Activated CD4-positive, alpha-beta T cell treated with anti-CD3 and anti-CD28 coated beads, Interleukin-2, amount 10 ng/mL, durations not matched to agents 7 days and 5 days (primary cell): ENCODE measurements around the gene IFNL4. TPM values are rescaled to one million over a fixed set of nuclear protein-coding genes. Genes with fewer than 3 reads are reported as not detected.

Source experiments
- CTCF ChIA-PET: fragments of 350-600 bp; sonication (Branson Sonifier 250); formaldehyde crosslinking; loops from one replicate; lab custom pipeline; 2021; ENCODE audit warnings: antibody characterized with exemption; lab: Charles Lee
- POLR2A ChIA-PET: fragments of 350-600 bp; sonication (Branson Sonifier 250); formaldehyde crosslinking; loops from one replicate; lab custom pipeline; 2021; ENCODE audit warnings: antibody characterized with exemption; lab: Charles Lee
- DNase-seq: peaks from one replicate; pipeline ENCODE4 v3.0.0-alpha.2; 2020
- H3K27ac Mint-ChIP-seq: one replicate; pipeline ENCODE4 v1.8.0; 2021; ENCODE audit warnings: mild to moderate bottlenecking, moderate library complexity, mixed read lengths
- H3K27me3 Mint-ChIP-seq: one replicate; pipeline ENCODE4 v1.8.0; 2021; ENCODE audit warnings: mixed read lengths
- H3K36me3 Mint-ChIP-seq: one replicate; pipeline ENCODE4 v1.8.0; 2021; ENCODE audit warnings: low read depth, mixed read lengths
- H3K4me1 Mint-ChIP-seq: one replicate; pipeline ENCODE4 v1.8.0; 2021; ENCODE audit warnings: mixed read lengths
- H3K4me3 Mint-ChIP-seq: one replicate; pipeline ENCODE4 v1.8.0; 2021; ENCODE audit warnings: mild to moderate bottlenecking, moderate library complexity, mixed read lengths
- H3K9me3 Mint-ChIP-seq: one replicate; pipeline ENCODE4 v1.8.0; 2021; ENCODE audit warnings: mixed read lengths
- total RNA-seq, 2 experiments: library from RNA; stranded (reverse); gene quantifications; one replicate each; pipeline ENCODE4 v1.2.3, GENCODE V29; 2021

IFNL4 gene
- total RNA-seq, 2 experiments from 2014 or later, result not detected

GRCh38 chr19:39196860-39197562 lies 51.6 kb downstream of the IFNL4 start, which contains the start of gene NCCRP1:
NCCRP1 (plus strand) TSS chr19:39196964; CDS start chr19:39196983, 19 bp downstream.
- Mint-ChIP-seq H3K4me1 (peaks cover 23% of the 10 kb centered on the region), H3K27me3 (peaks cover 56% of the 10 kb centered on the region), H3K9me3 (no peaks in the 10 kb centered on the region), H3K4me3 (peak within 1 kb of the TSS; percentile 20), H3K27ac (peak within 1 kb of the TSS; percentile 14), H3K36me3 (no peaks in the 10 kb centered on the region)
- CTCF ChIA-PET, result interaction anchor here (0.6 to 1.6 kb wide), 2 partner anchors 22 to 284 kb away, joined by 3 read pairs; partner anchors contain the start of gene TIMM50
- POLR2A ChIA-PET, result no interaction called here
- DNase-seq, result no peak

- peaks cover 54% of the 10 kb centered on the region for H3K27me3 Mint-ChIP-seq
- DNase-seq, result no peak
- no peaks in the 10 kb centered on the region for H3K9me3 Mint-ChIP-seq
- ChIA-PET CTCF (no interaction called here), POLR2A (no interaction called here)
- H3K4me1 Mint-ChIP-seq, result peaks cover 23% of the 10 kb centered on the region
- H3K36me3 Mint-ChIP-seq, result no peaks in the 10 kb centered on the region
- H3K27ac Mint-ChIP-seq, result no peak overlapping the region
- H3K4me3 Mint-ChIP-seq, result no peak overlapping the region
Observed at GRCh38 chr19:39196320-39196719, 52.3 kb downstream of the IFNL4 start.

Other genes with a start within 250 kb of the IFNL4 start
- not detected for gene FBXO27, start 216.3 kb downstream of the IFNL4 start, total RNA-seq
- gene ACP7, start 164.5 kb downstream of the IFNL4 start, total RNA-seq, result not detected
- gene PAK4, start 123.1 kb downstream of the IFNL4 start, total RNA-seq, result 10 to 100 TPM; 16.5 to 17.9 TPM
- not detected for gene NCCRP1, start 51.9 kb downstream of the IFNL4 start, total RNA-seq
- gene SYCN, start 44.6 kb downstream of the IFNL4 start, total RNA-seq, result not detected
- gene IFNL3, start 3.9 kb downstream of the IFNL4 start, total RNA-seq, result not detected
- not detected for gene IFNL2, start 19.5 kb upstream of the IFNL4 start, total RNA-seq
- not detected for gene IFNL1, start 47.6 kb upstream of the IFNL4 start, total RNA-seq
- gene LRFN1, start 72.0 kb upstream of the IFNL4 start, total RNA-seq, result 1 to 10 TPM; 6.4 to 6.5 TPM
- 100 to 1,000 TPM; 577 to 668 TPM for gene GMFG, start 87.2 kb upstream of the IFNL4 start, total RNA-seq
- 10 to 100 TPM; 40.2 to 45.6 TPM for gene SAMD4B, start 93.6 kb upstream of the IFNL4 start, total RNA-seq
- gene PAF1, start 142.2 kb upstream of the IFNL4 start, total RNA-seq, result 10 to 100 TPM; 43.8 to 44.5 TPM
- 10 to 100 TPM; 34.9 to 40.1 TPM for gene MED29, start 142.5 kb upstream of the IFNL4 start, total RNA-seq
- gene ZFP36, start 158.0 kb upstream of the IFNL4 start, total RNA-seq, result 10 to 100 TPM; 92.5 to 93.4 TPM
- gene PLEKHG2, start 163.8 kb upstream of the IFNL4 start, total RNA-seq, result 10 to 100 TPM; 74.4 to 77.9 TPM
- 1,000 to 10,000 TPM; 2,465 to 3,009 TPM for gene RPS16, start 187.1 kb upstream of the IFNL4 start, total RNA-seq
- 100 to 1,000 TPM; 144 to 150 TPM for gene SUPT5H, start 196.7 kb upstream of the IFNL4 start, total RNA-seq
- 10 to 100 TPM; 45.7 to 56.8 TPM for gene TIMM50, start 232.0 kb upstream of the IFNL4 start, total RNA-seq